ENCODE results near the gene BIRC3.

Gene BIRC3

DNA sequence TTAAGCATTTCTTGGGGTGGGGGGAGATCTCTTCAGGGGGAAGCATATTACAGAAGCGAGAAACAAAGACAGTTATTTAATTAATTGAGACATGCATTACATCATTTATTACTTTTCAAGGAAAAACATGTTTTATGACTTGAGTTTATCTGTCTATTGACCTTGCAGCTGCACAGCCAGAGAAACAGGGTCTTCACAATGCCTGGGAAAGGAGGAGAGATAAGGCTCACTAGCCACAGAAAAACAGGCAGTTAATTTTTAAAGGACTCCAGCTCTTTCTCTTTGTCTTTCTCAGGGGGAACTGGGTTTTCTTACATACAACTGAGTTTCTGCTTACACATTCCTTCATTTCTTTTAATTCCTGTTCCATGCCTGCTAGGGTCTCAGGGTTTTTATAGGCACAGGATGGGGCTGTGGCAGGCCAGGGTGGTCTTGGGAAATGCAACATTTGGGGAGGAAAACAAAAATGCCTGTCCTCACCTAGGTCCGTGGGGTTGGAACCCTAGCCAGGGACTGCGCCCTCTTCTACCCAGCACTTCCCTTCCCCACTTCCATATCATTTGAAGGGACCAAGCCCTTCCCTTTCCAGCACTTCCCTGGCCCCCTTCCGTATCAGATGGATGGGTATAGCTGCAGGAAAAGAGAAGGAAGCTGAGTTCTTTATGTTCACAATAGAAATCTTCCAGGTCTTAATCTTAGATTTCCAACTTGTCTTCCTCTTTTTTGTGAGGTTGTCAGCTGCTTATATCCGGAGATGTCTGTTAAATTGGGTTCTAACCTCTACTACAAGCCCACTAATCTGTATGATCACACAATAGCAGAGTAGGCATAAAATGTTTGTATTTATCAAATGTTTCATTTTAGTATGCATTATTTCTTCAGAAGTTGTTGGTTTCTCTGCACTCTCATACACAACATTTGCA lies 68.1 kb downstream of the BIRC3 start:
- no peak for DNase-seq (ENCODE audit: low read depth, low spot score)
- no peak overlapping the region for H3K4me3 ChIP-seq (ENCODE audit: low read depth, low read length)
- CTCF ChIA-PET, result interaction anchor here (0.8 to 1.9 kb wide), 5 partner anchors 8 to 281 kb away, joined by 3 to 8 read pairs (median 4); no protein-coding TSS in a partner anchor
- POLR2A ChIA-PET, result no interaction called here
- TF ChIP-seq, protein P1, sequence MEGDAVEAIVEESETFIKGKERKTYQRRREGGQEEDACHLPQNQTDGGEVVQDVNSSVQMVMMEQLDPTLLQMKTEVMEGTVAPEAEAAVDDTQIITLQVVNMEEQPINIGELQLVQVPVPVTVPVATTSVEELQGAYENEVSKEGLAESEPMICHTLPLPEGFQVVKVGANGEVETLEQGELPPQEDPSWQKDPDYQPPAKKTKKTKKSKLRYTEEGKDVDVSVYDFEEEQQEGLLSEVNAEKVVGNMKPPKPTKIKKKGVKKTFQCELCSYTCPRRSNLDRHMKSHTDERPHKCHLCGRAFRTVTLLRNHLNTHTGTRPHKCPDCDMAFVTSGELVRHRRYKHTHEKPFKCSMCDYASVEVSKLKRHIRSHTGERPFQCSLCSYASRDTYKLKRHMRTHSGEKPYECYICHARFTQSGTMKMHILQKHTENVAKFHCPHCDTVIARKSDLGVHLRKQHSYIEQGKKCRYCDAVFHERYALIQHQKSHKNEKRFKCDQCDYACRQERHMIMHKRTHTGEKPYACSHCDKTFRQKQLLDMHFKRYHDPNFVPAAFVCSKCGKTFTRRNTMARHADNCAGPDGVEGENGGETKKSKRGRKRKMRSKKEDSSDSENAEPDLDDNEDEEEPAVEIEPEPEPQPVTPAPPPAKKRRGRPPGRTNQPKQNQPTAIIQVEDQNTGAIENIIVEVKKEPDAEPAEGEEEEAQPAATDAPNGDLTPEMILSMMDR (IDR thresholded peaks at IDR 0.05; ENCODE audit: insufficient read depth, low read length, missing control alignments), result no peak

DNA sequence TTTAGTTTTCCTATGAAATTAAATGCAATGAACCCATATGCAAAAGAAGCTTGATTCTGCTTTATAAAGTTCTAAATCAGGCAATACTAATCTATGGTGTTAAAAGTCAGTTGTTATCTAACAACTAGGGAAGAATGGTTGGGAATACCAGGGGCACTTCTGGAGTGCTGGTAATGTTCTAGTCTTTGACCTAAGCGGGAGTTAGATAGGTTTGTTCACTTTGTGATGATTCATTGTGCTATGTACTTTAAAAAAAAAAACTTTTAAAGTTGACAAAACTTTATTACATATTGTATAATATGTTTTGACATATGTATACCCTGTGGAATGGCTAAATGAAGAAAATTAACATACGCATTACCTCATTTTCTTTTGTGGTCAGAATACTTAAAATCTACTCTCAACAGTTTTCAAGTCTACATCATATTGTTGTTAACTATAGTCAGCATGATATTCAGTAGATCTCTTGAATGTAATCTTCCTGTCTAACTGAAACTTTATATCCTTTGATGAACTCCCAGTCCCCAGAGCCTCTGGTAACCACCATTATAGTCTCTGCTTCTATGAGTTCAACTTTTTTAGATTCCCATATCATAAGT lies 69.0 kb downstream of the BIRC3 start:
- ChIA-PET POLR2A (no interaction called here), CTCF (no interaction called here)
- DNase-seq (ENCODE audit: low read depth, low spot score), result no peak
- H3K4me3 ChIP-seq (ENCODE audit: low read depth, low read length), result no peak overlapping the region
- TF ChIP-seq, protein P1 (IDR thresholded peaks at IDR 0.05; ENCODE audit: insufficient read depth, low read length, missing control alignments), result no peak

DNA sequence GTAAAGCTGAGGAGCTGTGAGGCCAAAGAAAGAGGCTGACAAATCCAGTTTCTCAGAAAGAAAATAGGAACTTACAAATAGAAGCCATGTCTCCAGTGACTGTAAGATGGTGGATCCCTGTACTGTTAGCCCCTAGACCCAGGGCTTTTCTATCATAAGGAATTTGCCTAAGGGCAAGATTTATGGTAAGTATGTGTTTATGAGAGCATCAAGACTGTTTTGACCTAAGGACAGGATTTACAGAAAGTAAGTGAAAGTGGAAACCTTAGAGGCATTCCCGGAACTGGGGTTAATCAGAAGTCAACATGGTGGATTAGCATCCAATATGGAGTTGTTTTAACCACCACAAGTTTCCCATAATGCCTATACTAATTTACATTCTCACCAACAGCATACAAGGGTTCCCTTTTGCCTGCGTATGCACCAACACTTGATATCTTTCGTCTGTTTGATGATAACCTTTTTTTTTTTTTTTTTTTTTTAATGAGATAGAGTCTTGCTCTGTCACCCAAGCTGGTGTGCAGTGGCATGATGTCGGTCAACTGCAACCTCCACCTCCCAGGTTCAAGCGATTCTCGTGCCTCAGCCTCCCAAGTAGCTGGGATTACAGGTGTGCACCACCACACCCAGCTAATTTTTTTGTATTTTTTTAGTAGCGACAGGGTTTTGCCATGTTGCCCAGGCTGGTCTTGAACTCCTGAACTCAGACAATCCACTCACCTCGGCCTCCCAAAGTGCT lies 69.9 kb downstream of the BIRC3 start:
- TF ChIP-seq, protein P1 (IDR thresholded peaks at IDR 0.05; ENCODE audit: insufficient read depth, low read length, missing control alignments), result no peak
- DNase-seq (ENCODE audit: low read depth, low spot score), result no peak
- ChIA-PET CTCF (interaction anchor here (0.8 kb wide), 1 partner anchor 18 kb away, joined by 3 read pairs; no protein-coding TSS in a partner anchor), POLR2A (no interaction called here)
- no peak overlapping the region for H3K4me3 ChIP-seq (ENCODE audit: low read depth, low read length)
